Heart left ventricle (tissue), 16 donors: Measurements from ENCODE around the gene SRD5A3. TPM values are rescaled to one million over a fixed set of nuclear protein-coding genes. Genes with fewer than 3 reads are reported as not detected.
"Not testable (repeated sequence)": the region's sequence is repeated elsewhere in the genome, so short reads cannot be mapped to it uniquely, and the experiment has no call there.

Experiments
- ATAC-seq, 4 donors: fragments of 200-7000 bp; cut with Tn5 transposase; one replicate each; pipeline ENCODE4 v1.9.1; 2020 to 2022; ENCODE audit warnings: moderate library complexity in 4 of 4, mild to moderate bottlenecking in 3 of 4, moderate number of reproducible peaks in 1 of 4
- DNase-seq, 5 donors: peaks; one replicate each; pipeline ENCODE4 v3.0.0-alpha.2; 2020
- H3K27ac ChIP-seq, 12 donors: fragments of 200-600 bp; sonication (generic) in 4 of 12; one replicate each; pipeline versions ENCODE4 v1.5.0 to v1.8.0; 2016 to 2022; ENCODE audit warnings: mild to moderate bottlenecking in 2 of 12
- H3K27me3 ChIP-seq, 9 donors: fragments of 200-600 bp; sonication (generic) in 2 of 9; one replicate each; pipeline versions ENCODE4 v1.5.1 to v1.8.0; 2016 to 2022; ENCODE audit warnings: mild to moderate bottlenecking in 3 of 9
- H3K36me3 ChIP-seq, 9 donors: fragments of 200-600 bp; sonication (generic) in 2 of 9; one replicate each; pipeline versions ENCODE4 v1.5.0 to v1.8.0; 2018 to 2022; ENCODE audit warnings: mild to moderate bottlenecking in 2 of 9
- H3K4me1 ChIP-seq, 12 donors: fragments of 200-600 bp; sonication (generic) in 4 of 12; one replicate each; pipeline versions ENCODE4 v1.5.0 to v1.8.0; 2016 to 2022; ENCODE audit warnings: mild to moderate bottlenecking in 3 of 12
- H3K4me3 ChIP-seq, 12 donors: fragments of 200-600 bp; sonication (generic) in 4 of 12; one replicate each; pipeline versions ENCODE4 v1.5.0 to v1.8.0; 2017 to 2022; ENCODE audit warnings: mild to moderate bottlenecking in 9 of 12, moderate library complexity in 4 of 12
- H3K9me3 ChIP-seq, 12 donors: fragments of 200-600 bp; sonication (generic) in 4 of 12; one replicate each; pipeline versions ENCODE4 v1.5.0 to v1.8.0; 2016 to 2022; ENCODE audit warnings: mild to moderate bottlenecking in 1 of 12
- POLR2A ChIP-seq, 2 donors: fragments of 450-650 bp; IDR thresholded peaks; one replicate each; pipeline ENCODE4 v1.6.1; 2017; ENCODE audit warnings: antibody characterized with exemption in 2 of 2, mild to moderate bottlenecking in 2 of 2, moderate library complexity in 2 of 2
- WGBS, 4 donors: extraction: QIAGEN DNeasy Blood & Tissue Kit in 2 of 4; methylation state at CpG; one replicate each; pipeline versions ENCODE4 v1.1.5 to v1.1.7; 2013 to 2018; 5-methylcytosine and 5-hydroxymethylcytosine counted together
- intact Hi-C, 10 donors: fragments of 100-400 bp; cut with DNase I; formaldehyde crosslinking; loops; one replicate each; pipeline versions ENCODE4 v1.11.1 to v1.14.2; 2022
- polyA plus RNA-seq, 2 donors: library from polyadenylated mRNA; stranded (reverse); fragments of 200-250 nt; gene quantifications; one replicate each; pipeline ENCODE4 v1.2.3, GENCODE V29; 2013
- total RNA-seq, 9 donors: library from RNA; depleted of rRNA in 2 of 9; stranded (reverse); fragments of >200 nt in 2 of 9; fragmentation: NEBNext Ultra II Directional in 3 of 9; extraction: Animal tissue kit (Norgen Biotek cat#: 25700) in 3 of 9; gene quantifications; one replicate each; pipeline versions ENCODE4 v1.1.0 to v1.2.4, GENCODE V29; 2016 to 2023
- TF ChIP-seq, protein P1 (sequence below), 12 donors: fragments of 200-600 bp; sonication (generic) in 4 of 12; IDR thresholded peaks; one replicate each; pipeline versions ENCODE4 v1.5.0 to v1.8.0; 2018 to 2022; ENCODE audit warnings: antibody characterized with exemption in 12 of 12, mild to moderate bottlenecking in 5 of 12
- donor health status: ischemic (EF 13 %, LVEDD 7.1; RV severe dilation, severe dysfunction).
- donor health status: healthy with polysubstance abuse.
- donor health status: DM: no; HTN: yes; CAD: no.
- donor health status: DM: no; HTN: no; CAD: no.
- donor health status: ischemic (EF 25% LVEDD 6.9; RV normal size, moderate dysfunction).
- donor health status: ischemic (EF 25% LVEDD 5.7; RV mildly dilated, moderate dysfunction).
- donor health status: healthy.
- donor health status: DM: yes; HTN: yes; CAD: no.
- donor health status: ischemic (EF 35%, LVEDD 5.7; RV mildly dilated, moderate dysfunction).
- donor health status: nonischemic (EF 11% LVEDD 7.7; RV severe dilation, severe dysfunction).
- donor health status: DM: yes; HTN: yes; CAD: no.
- donor health status: PGD.
- donor health status: ischemic (EF 29% LVEDD 5.4; RV normal size, mild dysfunction).
- donor health status: nonischemic (EF 23%, LVEDD 6.1; RV moderate dilation, normal function).

Gene SRD5A3
- total and polyA plus RNA-seq, 11 donors = 4.5 to 16.8 (median 7.8) TPM

DNA sequence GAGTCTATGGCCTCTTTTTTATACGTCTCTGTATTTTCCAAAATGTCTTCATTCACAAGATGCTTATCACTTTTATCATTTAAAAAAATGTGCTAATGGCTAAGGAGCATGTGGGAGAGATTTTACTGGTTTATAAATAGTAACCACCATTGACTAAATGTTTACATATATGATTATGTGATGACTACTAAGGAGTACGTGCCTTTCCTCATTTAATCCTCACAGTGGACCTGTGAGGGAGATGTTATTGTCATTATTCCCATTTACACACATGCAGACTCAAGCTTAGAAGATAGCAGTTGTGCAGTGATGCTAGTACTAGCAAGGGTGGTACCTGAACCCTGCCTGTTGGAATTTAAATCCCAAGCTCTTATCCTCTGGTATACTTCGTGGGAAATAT lies 2.4 kb downstream of the SRD5A3 start:
- Histone ChIP-seq H3K27ac (no peak overlapping the region), H3K27me3 (no peaks in the 10 kb centered on the region), H3K4me3 (no peak overlapping the region), H3K36me3 (peaks cover 0 to 12% (median 0%) of the 10 kb centered on the region in 9 donors), H3K9me3 (no peaks in the 10 kb centered on the region), H3K4me1 (peaks cover 4 to 31% (median 16%) of the 10 kb centered on the region in 12 donors)
- no peak for TF ChIP-seq POLR2A (IDR thresholded peaks at IDR 0.05)
- TF ChIP-seq, protein P1, sequence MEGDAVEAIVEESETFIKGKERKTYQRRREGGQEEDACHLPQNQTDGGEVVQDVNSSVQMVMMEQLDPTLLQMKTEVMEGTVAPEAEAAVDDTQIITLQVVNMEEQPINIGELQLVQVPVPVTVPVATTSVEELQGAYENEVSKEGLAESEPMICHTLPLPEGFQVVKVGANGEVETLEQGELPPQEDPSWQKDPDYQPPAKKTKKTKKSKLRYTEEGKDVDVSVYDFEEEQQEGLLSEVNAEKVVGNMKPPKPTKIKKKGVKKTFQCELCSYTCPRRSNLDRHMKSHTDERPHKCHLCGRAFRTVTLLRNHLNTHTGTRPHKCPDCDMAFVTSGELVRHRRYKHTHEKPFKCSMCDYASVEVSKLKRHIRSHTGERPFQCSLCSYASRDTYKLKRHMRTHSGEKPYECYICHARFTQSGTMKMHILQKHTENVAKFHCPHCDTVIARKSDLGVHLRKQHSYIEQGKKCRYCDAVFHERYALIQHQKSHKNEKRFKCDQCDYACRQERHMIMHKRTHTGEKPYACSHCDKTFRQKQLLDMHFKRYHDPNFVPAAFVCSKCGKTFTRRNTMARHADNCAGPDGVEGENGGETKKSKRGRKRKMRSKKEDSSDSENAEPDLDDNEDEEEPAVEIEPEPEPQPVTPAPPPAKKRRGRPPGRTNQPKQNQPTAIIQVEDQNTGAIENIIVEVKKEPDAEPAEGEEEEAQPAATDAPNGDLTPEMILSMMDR (IDR thresholded peaks at IDR 0.05) = no peak
- ATAC-seq (no peak), DNase-seq (no peak)
- intact Hi-C loops = loop anchor here in 9 of 10 donors (5.0 to 10.0 kb wide), 9 partner anchors 46 to 526 kb away; partner anchors contain the start of genes TMEM165 (in 5 of the 9), CLOCK (in 3 of the 9) and EXOC1 (in 2 of the 9)
- 75 to 80% (median 76%) methylated on average over 3 of the region's 3 CpGs for WGBS, 4 donors

DNA sequence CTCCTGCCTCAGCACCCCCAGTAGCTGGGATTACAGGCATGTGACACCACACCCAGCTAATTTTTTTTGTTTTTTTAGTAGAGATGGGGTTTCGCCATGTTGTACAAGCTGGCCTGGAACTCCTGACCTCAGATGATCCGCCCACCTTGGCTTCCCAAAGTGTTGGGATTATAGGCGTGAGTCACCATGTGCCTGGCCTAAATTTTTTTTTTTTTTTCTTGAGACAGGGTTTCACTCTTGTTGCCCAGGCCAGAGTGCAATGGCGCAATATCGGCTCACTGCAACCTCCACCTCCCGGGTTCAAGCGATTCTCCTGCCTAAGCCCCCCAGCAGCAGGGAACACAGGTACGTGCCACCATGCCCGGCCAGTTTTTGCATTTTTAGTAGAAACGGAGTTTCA lies 4.8 kb downstream of the SRD5A3 start:
- intact Hi-C loops = loop anchor here in 1 of 10 donors (10.0 kb wide), 1 partner anchor 384 kb away; no protein-coding TSS in a partner anchor
- 96 to 99% (median 98%) methylated on average over 10 of the region's 10 CpGs for WGBS, 4 donors
- DNase-seq, ATAC-seq, H3K9me3 ChIP-seq, H3K4me3 ChIP-seq, H3K27me3 ChIP-seq, H3K27ac ChIP-seq: not testable (repeated sequence)
- peaks cover 4 to 25% (median 16%) of the 10 kb centered on the region in 12 donors for H3K4me1 ChIP-seq
- peaks cover 0 to 19% (median 0%) of the 10 kb centered on the region in 9 donors for H3K36me3 ChIP-seq

DNA sequence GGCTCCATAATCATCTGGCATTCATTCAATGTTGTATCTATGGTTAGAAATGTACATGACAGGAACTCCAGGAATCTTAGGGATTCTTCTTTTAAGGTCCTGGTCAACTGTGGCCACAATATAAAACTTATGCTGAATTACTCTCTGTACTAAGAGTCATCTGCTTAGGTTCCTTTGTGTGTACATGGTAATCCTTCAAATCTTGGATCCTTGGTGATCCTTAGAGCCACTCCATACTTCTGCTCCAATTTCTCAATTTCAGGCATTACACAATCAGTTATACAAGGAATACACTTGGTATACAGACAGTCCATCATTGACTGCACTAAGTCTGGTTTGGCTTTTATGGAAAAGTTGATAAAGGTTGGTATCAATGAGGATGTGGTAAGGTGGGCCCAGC lies 5.8 kb downstream of the SRD5A3 start:
- no peak overlapping the region for H3K4me3 ChIP-seq
- DNase-seq (no peak), ATAC-seq (no peak)
- H3K4me1 ChIP-seq = peaks cover 4 to 23% (median 12%) of the 10 kb centered on the region in 12 donors
- intact Hi-C loops = loop anchor here in 1 of 10 donors (10.0 kb wide), 1 partner anchor 383 kb away; no protein-coding TSS in a partner anchor
- peaks cover 0 to 19% (median 0%) of the 10 kb centered on the region in 9 donors for H3K36me3 ChIP-seq
- no peaks in the 10 kb centered on the region for H3K9me3 ChIP-seq
- TF ChIP-seq, protein P1 (IDR thresholded peaks at IDR 0.05) = no peak
- no peaks in the 10 kb centered on the region for H3K27me3 ChIP-seq
- no peak overlapping the region for H3K27ac ChIP-seq

DNA sequence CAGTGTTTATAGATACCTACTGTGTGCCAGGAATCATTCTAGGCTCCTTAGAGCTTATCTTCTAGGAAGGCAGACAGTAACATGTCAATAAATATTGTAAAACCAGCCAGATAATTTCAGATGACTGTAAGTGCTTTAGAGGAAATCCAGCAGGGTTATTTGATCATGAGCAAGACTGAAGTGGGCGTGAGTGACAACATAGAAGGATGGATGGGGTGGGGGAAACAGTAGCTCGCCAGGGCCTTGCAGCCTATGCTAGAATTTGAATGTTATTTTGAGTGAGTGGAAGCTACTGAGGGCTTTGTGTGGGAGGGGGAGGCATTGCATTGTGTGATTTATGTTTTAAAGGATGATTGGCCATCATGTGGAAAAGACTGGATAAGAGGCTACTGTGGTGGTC lies 6.7 kb downstream of the SRD5A3 start:
- WGBS, 4 donors = 95 to 98% (median 98%) methylated on average over 2 of the region's 2 CpGs
- Histone ChIP-seq H3K4me3 (no peak overlapping the region), H3K36me3 (peaks cover 0 to 19% (median 0%) of the 10 kb centered on the region in 9 donors), H3K27ac (no peak overlapping the region), H3K9me3 (no peaks in the 10 kb centered on the region), H3K4me1 (peaks cover 0 to 22% (median 4%) of the 10 kb centered on the region in 12 donors), H3K27me3 (no peaks in the 10 kb centered on the region)
- no peak for TF ChIP-seq POLR2A (IDR thresholded peaks at IDR 0.05)
- TF ChIP-seq, protein P1 (IDR thresholded peaks at IDR 0.05) = no peak
- ATAC-seq = no peak
- DNase-seq = no peak
- intact Hi-C loops = loop anchor here in 1 of 10 donors (10.0 kb wide), 1 partner anchor 382 kb away; no protein-coding TSS in a partner anchor

DNA sequence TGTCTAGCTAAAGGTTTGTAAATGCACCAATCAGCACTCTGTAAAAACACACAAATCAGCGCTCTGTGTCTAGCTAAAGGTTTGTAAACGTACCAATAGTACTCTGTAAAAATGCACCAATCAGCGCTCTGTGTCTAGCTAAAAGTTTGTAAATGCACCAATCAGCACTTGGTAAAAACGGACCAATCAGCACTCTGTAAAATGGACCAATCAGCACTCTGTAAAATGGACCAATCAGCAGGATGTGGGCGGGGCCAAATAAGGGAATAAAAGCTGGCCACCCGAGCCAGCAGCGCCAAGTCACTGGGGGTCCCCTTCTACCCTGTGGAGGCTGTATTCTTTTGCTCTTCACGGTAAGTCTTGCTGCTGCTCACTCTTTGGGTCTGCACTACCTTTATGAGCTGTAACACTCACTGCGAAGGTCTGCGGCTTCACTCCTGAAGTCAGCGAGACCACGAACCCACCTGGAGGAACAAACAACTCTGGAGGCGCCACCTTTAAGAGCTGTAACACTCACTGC lies 7.2 kb downstream of the SRD5A3 start:
- H3K4me3 ChIP-seq, H3K9me3 ChIP-seq, H3K27me3 ChIP-seq, ATAC-seq, H3K27ac ChIP-seq, DNase-seq: not testable (repeated sequence)
- peaks cover 0 to 19% (median 0%) of the 10 kb centered on the region in 9 donors for H3K36me3 ChIP-seq
- WGBS, 4 donors = 93 to 97% (median 94%) methylated on average over 13 of the region's 13 CpGs
- peaks cover 0 to 22% (median 3%) of the 10 kb centered on the region in 12 donors for H3K4me1 ChIP-seq
- intact Hi-C loops = loop anchor here in 1 of 10 donors (10.0 kb wide), 1 partner anchor 382 kb away; no protein-coding TSS in a partner anchor
